ENCODE measurements around the gene SV2B.
A peak's percentile ranks its signal among the peaks of the same experiment; 100 is the strongest.

SV2B gene

DNA sequence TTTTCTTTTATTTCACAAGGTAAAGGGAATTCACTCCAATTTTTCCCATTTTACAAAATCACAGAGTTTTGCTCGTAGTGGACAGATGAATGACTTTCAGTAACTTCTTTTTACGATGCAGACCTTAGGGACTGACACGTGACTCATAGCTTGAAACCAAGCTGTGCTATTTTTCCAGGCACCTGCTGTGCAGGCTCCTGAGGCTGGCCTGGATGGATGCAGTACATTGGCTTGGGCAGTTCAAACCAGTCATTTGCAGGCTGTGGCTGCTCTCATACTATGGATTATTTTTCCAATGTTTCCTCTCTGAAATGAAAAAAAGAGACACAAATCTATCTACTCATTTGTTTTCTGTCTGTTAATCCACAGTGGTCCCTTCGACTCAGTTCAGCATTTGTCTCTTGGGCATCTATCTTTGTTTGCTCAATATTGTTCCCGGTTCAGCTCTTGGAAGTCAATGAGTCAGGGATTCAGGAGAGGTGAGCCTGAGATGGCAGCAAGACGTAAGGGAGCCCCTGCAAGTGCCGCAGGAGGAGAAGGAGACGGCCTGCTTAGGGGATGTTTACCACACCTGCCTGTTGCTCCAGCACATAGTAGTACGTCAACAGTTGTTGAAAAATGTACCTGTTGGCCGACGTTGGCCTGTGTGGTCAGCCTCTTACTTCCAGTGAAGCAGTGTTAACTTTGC, 92.8 kb downstream of the SV2B start:
- DNase-seq (ENCODE audit: low spot score): no peak

DNA sequence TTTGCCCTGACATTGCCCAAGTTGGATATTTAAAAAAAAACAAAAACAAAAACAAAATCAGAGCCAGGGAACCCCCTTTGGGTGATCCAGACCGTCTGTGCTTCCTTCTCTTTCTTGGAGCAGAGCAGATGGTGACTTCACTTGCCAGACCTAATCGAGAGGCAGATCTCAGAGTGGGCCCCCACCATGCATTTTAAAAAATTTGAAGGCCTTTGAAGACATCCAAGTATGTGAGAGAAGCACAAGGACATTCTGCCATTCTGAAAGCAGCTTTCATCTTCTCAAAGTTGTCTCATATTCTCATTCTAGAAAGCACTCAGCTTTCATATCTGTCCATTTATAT, 93.3 kb downstream of the SV2B start:
- DNase-seq (ENCODE audit: low spot score): no peak

DNA sequence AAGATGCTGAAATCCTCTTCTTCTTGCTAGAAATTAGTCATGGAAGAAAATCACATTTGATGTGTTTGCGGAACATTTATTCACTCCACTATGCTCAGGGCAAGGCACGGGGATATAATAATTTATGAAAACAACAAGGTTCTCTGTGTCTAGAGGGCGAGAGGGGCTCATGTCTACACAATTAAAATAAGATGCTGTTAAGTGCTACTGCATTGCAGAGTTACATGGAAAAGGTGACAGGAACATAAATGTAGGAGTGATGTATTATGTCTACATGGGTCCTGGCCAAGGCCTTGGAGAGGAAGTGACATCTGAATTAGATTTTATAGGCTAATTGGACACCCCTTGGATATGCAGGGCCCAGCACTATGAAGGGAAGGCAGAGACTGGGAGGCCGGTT, 96.1 kb downstream of the SV2B start:
- no peak for DNase-seq (ENCODE audit: low spot score)

DNA sequence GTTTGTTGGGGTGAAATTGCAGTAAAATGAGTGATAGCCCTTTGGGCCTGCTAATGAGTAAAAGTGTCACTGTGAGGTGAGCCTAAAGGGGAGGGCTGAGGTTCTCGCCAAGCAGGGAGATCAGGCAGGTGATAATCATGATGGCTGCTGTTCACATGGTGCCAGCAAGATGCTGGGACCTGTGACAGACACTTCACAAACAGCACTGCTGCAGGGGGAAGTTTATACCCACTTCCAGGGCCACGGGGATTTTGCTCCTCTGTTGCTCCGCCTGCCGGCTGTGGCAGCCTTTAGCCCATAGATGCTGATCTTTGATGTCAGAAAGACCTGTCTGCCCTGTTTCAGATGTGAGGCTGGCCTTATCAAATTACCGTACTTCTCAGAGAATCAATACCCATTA, 96.7 kb downstream of the SV2B start:
- no peak for DNase-seq (ENCODE audit: low spot score)

DNA sequence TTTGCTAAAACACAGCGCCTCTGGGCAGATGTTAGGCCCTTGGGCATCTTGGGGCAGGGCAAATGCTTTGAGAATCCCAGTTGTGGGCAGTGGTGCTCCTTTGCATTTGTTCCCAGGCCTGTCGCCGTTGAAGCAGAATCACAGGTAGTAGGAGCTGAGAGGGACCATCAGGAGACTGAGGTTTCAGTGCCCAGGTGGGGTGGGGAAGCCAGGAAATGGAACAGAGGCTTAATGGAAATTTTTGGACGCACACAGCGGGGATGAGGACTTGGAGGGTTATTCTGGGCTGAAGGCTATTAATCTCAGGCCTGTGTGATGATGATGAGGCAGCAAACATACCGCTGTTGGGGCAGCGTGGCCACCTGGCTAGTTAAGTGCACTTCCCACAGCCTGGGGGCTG, 99.5 kb downstream of the SV2B start:
- DNase-seq (ENCODE audit: low spot score): no peak

DNA sequence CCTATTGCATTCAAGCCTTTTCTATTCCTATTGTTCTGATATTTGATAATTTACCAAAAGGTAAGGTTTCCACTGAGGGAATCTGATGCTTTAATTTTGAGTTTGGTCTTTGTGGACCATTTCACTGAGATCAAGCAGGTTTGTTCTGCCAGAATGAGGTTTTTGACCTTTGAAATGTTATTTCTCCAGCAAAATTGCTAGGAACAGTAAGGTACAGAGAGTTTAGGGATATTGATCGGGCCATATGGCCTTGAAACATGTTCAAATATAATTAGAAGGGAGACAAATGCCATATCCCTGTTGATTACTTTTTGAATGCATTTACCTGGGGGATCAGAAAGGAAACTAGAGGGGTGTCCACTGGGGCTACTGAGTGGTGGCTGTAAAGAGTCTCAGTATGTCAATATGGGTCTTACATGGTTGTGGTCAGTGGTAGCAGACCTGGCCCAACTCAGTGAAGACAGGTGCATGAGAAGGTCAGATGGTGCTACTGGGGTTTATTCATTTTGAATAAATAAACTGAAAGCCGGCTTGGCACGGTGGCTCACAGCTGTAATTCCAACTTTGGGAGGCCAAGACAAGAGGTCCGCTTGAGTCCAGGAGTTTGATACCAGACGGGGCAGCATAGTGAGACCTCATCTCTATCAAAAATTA, 100.2 kb downstream of the SV2B start:
- DNase-seq (ENCODE audit: low spot score): no peak

DNA sequence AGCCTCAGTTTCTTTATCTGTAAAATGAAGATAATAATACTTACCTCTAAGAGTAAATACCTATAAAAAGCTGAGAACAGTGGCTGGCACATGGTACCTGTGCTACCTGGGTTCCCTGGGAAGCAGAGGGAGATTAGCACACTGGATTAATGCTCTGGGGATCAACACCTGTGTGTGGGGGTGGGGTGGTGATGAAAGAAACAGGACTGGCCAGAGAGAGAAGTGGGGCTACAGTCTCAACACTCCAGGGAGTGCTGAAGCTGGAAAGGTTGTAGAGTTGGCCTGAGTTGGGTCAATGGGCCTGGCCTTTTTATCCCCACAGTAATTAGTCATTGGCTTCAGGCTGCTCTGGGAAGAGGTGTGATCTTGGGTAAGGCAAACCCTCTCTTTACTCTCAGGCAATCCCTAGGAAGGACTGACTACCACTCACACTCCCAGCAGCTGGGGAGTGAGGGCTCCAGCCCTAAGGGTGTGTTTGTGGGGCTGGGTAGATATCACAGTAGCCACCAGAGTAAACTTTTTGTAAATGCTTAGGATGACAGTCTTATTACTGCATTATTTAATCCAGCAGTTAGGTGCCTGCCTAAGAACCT, 102.5 kb downstream of the SV2B start:
- DNase-seq (ENCODE audit: low spot score): no peak

DNA sequence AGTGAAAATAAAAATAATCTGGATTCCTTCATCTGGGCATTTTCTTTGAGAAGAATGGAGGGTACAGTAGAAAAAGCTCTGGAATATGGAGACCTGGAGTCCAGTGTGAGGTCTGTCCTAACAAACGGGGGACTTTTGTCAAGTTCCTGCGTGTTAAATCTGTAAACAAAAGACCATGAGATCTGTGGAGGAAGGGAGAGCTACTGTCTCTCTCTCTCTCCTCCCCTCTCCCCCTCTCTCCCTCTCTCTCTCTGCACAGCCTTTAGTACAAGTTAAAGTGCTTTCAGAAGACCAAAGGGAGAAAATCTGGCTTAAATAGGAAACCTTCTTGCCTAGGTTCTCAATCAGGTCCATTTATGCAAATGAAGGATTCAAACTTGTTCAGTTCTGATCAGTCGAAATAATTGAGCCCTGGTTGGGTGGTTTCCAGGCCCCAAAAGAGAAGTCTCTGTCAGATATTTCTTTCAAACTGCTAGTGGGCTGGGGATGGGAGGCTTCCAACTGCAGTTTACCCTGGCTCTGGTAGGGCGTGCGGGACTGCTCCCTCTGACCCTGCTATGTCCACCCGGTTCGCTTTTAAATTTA, 103.7 kb downstream of the SV2B start:
- no peak for DNase-seq (ENCODE audit: low spot score)

DNA sequence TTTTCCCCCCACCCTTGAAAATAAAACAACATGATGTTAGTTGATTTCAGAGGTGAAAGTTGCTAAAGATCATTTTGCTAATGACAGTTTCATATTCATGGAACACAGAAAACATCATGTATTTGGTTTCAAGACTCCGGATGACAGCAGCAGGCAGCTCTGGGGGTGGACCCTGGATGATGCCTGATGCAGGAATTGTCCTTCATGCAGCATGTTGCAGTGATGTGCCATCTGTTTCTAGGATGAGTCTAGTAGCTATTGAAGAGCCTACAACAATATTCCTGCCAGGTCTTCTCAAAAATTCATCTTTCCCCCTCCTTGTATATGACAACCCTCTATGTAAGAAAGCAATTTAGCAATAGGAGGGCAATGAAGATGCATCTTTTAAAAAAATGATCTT, 108.3 kb downstream of the SV2B start:
- DNase-seq (ENCODE audit: low spot score): no peak

DNA sequence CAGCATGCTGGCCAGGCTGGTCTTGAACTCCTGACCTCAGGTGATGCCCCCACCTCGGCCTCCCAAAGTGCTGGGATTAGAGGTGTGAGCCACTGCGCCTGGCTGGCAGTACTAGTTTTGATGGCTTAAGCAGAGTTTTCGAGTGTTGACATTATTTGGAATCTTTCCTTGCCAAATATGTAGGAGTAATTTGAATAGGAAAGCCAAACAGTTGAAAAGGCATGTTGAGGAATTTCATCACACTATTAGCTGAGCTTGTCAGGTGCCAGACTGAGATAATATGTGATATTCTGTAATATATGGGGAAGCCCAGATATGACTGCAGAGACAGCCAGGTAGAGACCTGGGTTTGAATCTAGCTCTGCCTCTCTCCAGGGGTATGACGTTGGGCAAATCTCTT, 109.3 kb downstream of the SV2B start:
- DNase-seq (ENCODE audit: low spot score): no peak

DNA sequence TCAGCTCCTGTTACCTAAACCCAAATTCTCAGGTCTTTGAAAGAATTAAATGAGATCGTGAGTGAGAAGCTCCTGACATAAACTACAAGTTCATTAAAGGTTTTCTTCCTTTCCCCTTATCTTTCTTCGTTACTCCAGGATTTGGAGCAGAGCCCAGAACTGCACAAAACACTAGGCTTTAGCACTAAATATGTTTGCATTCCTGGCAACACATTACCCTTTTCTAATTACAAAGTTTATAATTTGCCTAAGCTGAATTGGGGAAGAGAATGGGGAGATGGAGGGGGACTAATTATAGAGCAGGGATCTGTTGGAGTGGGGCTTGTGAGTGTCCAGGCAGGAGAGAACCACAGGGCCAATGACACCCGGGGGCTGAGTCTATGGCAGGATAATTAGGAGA, 109.7 kb downstream of the SV2B start:
- DNase-seq (ENCODE audit: low spot score): no peak

DNA sequence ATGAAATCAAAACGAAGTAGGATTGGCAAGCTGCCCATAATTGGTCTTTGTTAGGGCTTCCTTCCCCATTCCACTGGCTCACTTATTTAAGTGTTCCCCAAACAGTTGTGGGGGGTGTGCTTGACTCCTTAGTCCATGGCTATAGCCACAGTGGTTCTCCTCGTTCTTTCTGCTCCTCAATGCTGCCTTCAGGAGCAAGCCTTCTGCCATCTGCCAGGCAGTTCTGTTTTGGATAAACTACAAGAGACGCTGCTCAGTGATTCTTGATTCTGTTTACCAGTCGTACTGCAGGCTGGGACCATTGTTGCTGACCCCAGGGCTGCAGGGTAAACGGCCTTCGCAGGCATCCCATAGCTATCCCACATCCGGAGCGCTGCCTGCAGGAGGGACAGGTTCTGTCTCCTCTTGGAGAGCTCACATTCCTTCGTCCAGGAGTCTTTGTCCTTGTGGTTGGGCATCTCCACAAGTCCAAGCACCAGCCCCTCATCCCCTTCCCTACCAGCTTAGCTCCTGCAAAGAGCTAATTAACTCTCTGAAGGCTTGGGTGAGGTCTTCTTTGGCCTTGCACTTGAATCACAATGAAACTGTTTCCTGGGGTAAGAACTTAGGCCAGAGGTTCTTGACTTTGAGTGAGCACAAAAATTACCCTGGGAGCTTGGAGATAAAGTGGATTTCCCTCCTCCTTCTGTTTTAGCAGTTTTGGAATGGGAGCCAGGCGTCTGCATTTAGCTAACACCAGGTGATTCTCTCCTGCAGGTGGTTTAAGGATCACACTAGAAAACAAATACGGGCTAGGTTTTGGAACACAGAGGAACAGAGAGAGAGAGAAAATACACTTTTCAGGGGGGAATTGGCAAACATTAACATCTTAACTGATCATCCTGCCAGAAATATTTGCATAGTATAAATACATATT, 114.9 kb downstream of the SV2B start:
- DNase-seq (ENCODE audit: low spot score): no peak

DNA sequence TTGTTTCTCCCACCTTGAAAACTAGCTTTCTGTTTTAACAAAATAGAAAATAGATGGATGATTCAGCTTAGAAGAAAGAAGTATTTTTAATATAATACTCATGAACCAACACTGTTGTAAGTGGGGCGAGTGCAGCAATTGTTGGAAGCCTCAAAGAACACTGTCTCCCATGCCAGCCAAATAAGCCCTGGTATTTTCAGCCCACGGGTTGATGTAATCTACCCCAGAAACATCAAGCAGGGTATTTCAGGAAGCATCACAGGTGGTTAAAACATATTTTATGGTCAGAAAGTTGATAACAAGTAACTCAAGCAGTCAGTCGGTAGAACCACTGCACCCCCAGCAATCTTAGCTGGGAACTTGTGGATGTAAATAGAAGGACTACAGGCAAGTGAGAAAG, 115.9 kb downstream of the SV2B start:
- DNase-seq (ENCODE audit: low spot score): no peak

DNA sequence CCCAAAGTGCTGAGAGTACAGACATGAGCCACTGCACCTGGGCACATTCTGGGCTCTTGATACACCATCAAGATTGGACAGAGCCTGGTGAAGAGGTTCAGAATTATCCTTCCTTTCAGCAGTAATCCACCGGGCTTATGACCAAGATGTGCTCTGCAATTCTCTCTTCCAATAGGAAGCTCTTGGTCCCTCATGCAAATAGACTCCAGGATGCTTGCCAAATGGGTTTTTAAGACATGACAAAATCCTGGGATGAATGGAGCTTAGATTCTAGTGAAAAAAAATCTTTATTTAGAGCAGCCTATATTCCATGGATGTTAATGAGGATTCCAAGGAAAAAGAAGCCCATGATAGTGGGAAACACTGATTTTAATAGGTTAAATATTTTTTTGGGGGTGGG, 119.1 kb downstream of the SV2B start:
- DNase-seq (ENCODE audit: low spot score): no peak

DNA sequence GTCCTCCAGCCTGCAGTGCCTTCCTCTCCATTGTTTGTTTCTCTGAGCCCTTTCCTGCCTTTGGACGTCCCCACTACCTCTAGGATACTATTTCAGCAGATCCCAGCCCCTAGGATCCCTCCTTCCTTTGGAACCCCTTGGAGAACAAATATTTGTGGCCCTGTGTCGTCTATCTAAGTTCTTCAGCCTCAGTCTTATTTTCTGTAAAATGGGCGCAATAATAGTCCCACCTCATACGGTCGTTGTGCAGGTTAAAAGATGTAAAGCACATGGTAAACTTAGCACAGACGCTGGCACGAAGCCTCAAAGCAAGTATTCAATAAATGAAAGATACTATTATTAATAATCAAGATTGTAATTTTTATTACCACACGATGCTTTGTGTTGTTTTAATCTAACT, 122.0 kb downstream of the SV2B start:
- no peak for DNase-seq (ENCODE audit: low spot score)

DNA sequence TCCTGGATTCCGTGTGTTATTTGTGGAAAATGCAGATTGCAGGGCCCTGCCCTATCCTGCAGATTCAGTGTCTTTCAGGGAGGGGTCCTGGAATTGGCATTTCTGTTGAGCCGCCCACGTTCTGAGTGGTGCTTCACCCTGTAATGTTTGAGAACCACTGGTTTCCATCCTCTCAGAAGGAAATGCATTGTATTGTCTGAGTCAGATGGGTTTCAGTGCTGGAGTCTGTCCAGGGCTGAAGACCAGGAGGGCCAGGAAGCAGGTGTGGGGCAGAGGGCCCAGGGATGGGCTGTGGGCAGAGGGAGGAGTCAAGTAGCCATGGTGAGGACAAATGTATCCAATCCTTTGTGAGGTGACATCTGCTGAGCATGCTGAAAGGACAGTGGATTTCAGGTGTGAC, 123.8 kb downstream of the SV2B start:
- DNase-seq (ENCODE audit: low spot score): no peak

DNA sequence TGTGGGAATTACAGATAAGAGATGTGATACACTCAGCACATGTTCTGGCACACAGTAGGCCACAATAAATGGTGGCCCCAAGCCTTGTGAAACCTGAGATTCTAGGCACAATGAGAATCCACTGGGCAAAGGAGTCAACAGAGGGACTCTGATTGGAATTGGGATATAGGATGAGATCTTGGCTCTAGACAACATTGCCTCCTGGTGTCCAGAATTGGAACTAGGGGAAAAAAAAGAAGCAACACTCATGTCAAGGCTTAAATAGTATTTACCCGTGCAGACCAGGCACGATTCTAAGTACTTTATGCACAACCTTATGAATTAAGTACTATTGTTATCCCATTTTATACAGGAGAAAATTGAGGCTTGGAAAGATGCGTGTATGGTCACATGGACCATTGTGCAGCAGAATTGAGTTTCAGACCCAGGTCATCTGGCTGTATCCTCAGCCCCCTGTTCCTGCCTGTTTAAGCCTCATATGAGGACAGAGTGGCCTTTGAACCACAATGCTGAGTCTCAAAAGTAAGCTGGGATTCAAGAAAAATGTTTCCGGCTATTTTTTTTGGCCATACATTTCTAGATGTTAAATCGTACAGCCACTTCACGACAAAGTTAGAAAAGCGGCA, 124.8 kb downstream of the SV2B start:
- peak; percentile 29 for DNase-seq (ENCODE audit: low spot score)

DNA sequence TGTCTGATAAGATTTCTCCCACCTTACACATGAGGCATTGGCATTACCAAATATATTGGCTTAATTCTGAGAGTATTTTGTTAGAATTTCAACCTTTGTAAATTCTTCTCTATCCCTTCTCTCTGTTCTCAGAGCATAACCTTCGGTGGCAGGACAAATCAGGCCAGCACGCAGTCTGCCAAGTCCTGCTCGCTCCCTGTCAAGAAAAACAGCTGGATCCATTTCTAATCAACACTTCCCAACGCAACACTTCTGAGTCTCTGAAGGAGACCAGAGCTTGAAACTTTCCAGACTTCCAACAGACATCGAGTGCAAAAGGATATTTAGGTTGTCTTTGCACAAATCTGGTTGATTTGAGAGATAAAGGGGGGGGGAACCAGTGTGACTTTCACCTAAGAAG, 125.7 kb downstream of the SV2B start:
- DNase-seq (ENCODE audit: low spot score): no peak

DNA sequence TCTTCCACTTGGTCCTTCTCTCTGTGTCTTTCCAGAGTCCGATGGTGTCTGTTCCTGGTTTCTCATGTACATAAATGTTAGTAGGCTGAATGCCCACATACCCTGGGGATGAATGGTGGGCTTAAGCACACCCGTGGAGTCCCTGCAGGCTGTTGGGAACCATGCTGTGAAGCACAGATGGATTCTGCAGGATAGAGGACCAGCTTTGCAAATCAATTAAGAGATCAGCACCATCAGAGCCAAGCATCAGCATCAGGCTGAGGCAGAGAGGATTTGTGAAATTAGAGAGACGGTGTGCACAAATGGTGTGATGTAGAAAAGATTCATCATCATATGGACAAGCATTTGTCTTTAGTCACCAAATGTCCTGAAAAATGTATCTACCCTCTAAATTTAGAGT, 127.1 kb downstream of the SV2B start:
- no peak for DNase-seq (ENCODE audit: low spot score)

DNA sequence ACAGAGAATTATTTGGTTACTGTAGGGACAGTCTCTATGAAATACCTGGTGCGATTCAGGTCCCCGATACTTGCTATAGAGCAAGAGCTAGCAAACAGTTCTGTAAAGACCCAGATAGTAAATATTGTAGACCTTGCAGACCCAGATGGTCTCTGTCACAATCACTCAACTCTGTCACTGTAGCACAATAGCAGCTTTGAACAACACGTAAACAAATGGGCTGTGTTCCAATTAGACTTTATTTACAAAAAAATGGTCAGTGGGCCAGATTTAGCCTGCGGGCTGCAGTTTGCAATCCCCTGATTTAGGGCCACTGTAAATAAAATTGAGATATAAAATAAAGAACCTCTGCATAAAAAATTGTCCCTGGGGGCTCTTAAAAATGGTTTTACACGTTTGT, 127.7 kb downstream of the SV2B start:
- no peak for DNase-seq (ENCODE audit: low spot score)

DNA sequence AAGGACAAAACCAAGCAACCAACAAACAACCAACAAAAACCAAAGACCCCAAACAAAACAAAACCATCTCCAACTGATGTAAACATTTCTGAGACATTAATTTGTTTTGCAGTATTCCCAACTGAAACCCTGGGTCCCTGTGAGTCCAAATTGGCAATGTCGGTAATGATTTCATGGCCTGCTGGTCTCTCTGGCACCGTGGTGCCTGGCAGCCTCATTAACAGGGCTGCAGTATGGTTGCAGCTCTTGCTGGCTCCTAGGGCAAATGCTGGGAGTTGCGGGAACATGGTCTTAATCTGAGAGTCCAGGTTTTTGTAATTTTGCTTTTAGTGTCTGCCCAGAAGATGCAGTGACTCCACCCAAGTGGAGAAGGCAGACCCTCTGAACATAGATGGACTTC, 128.3 kb downstream of the SV2B start:
- no peak for DNase-seq (ENCODE audit: low spot score)

DNA sequence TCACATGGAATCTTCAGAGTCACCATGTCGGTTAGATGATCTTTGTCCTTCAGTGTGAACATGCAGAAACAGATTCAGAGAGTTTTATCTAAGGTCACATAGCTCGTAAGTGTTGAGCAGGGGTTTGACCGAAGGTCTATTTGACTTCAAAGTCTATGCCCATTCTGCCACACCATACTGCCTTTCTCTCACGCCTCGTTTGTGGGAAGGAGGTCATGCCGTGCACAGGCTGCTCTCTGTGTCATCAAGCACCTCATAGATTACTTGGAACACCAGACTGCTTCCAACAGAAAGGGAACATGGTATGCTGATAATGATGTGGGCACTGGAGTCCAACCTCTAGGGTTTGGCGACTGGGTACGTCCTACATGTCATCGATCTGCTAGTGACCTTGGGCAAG, 128.8 kb downstream of the SV2B start:
- no peak for DNase-seq (ENCODE audit: low spot score)
